K562 (cell line): ENCODE results near the gene CD68. TPM values are rescaled to one million over a fixed set of nuclear protein-coding genes. Genes with fewer than 3 reads are reported as not detected.

Experiments
- ATAC-seq: fragments of 200-7000 bp; cut with Tn5 transposase; 3 replicates; pipeline ENCODE4 v1.9.1; 2020; ENCODE audit warnings: moderate library complexity
- BruUV-seq: library from RNA; stranded (reverse); fragments of 400-500 nt; replicated peaks from 2 replicates; lab custom pipeline; 2021; lab: Mats Ljungman, UMichigan
- CTCF ChIA-PET: fragments of 300-600 bp; formaldehyde crosslinking; extraction: SDS; loops from one replicate; lab custom pipeline; 2021; ENCODE audit warnings: low intra/inter-chr PET ratio; lab: Yijun Ruan, JAX
- POLR2A ChIA-PET: fragments of 300-600, 350-650 bp; sonication (Branson Sonifier 250); formaldehyde crosslinking; extraction: SDS; loops from one replicate; lab custom pipeline; 2021; ENCODE audit warnings: antibody characterized with exemption, inconsistent platforms; lab: Yijun Ruan, JAX
- DNase-seq, 4 experiments: peaks; one replicate each; pipeline versions ENCODE4 v3.0.0 to v3.0.0-alpha.2; 2011 to 2018; ENCODE audit warnings: low spot score in 3 of 4, mixed read lengths in 3 of 4; ENCODE audit errors: extremely low read depth in 1 of 4
- FAIRE-seq: peaks from 2 replicates; lab custom pipeline; 2011; peaks lifted over from hg19 to GRCh38; lab: Jason Lieb, UNC
- H2AFZ ChIP-seq: 2 replicates; pipeline ENCODE4 v1.6.0; 2011; ENCODE audit warnings: low read depth, low read length, control low read depth, inconsistent platforms
- H3K27ac ChIP-seq: fragments of 200-600 bp; 3 replicates; pipeline ENCODE4 v1.8.0; 2011; ENCODE audit warnings: low read depth, mild to moderate bottlenecking, control low read depth, inconsistent platforms, low read length, moderate library complexity, mixed read lengths; ENCODE audit errors: extremely low read depth
- H3K27me3 ChIP-seq, 2 experiments: fragments of 300-600 bp in 1 of 2; 2 replicates in 1 of 2; 3 replicates in 1 of 2; pipeline versions ENCODE4 v1.6.0 to v1.8.0; 2011; ENCODE audit warnings: inconsistent platforms in 2 of 2, low read length in 2 of 2, mild to moderate bottlenecking in 1 of 2, mixed read lengths in 1 of 2, moderate library complexity in 1 of 2; ENCODE audit not compliant: control insufficient read depth in 2 of 2, insufficient read depth in 2 of 2
- H3K36me3 ChIP-seq: fragments of 300-600 bp; 3 replicates; pipeline ENCODE4 v1.8.0; 2011; ENCODE audit warnings: mild to moderate bottlenecking, low read length, inconsistent platforms; ENCODE audit not compliant: control insufficient read depth, insufficient read depth
- H3K4me1 ChIP-seq, 2 experiments: fragments of 200-600 bp in 1 of 2; replicated peaks in 1 of 2; 2 replicates in 1 of 2; 3 replicates in 1 of 2; pipeline versions ENCODE4 v1.5.1 to v1.8.0; 2011; ENCODE audit warnings: inconsistent platforms in 2 of 2, low read length in 2 of 2, mild to moderate bottlenecking in 1 of 2, mixed read lengths in 1 of 2, moderate library complexity in 1 of 2; ENCODE audit not compliant: control insufficient read depth in 2 of 2, insufficient read depth in 2 of 2
- H3K4me2 ChIP-seq: 2 replicates; pipeline ENCODE4 v1.6.1; 2011; ENCODE audit warnings: low read length, control low read depth, inconsistent platforms, mixed read lengths; ENCODE audit not compliant: insufficient read depth
- H3K4me3 ChIP-seq: fragments of 200-600 bp; sonication (generic), shearing (Covaris generic); 2 replicates; pipeline ENCODE4 v1.5.1; 2016; ENCODE audit warnings: control low read depth, inconsistent platforms
- H3K79me2 ChIP-seq: fragments of 200-600 bp; 3 replicates; pipeline ENCODE4 v1.8.0; 2011; ENCODE audit warnings: low read length, inconsistent platforms; ENCODE audit not compliant: control insufficient read depth, insufficient read depth
- H3K9ac ChIP-seq, 2 experiments: 2 replicates each; pipeline versions ENCODE4 v1.6.0 to v1.6.1; 2011; ENCODE audit warnings: low read depth in 2 of 2, low read length in 2 of 2, control low read depth in 1 of 2, inconsistent platforms in 1 of 2, mild to moderate bottlenecking in 1 of 2, mixed read lengths in 1 of 2; ENCODE audit not compliant: insufficient read depth in 1 of 2
- H3K9me1 ChIP-seq: one replicate; pipeline ENCODE4 v1.6.0; 2011; ENCODE audit warnings: inconsistent platforms, mild to moderate bottlenecking, low read length, moderate library complexity; ENCODE audit not compliant: control insufficient read depth, insufficient read depth
- H3K9me3 ChIP-seq: replicated peaks from 2 replicates; pipeline ENCODE4 v1.5.1; 2011; ENCODE audit warnings: low read depth, low read length, inconsistent platforms; ENCODE audit not compliant: control insufficient read depth, insufficient read depth
- H4K20me1 ChIP-seq: replicated peaks from 2 replicates; pipeline ENCODE4 v1.6.1; 2011; ENCODE audit warnings: low read length, inconsistent platforms, mixed read lengths; ENCODE audit not compliant: control insufficient read depth, insufficient read depth
- CEBPZ ChIP-seq: fragments of 150-350 bp; IDR thresholded peaks from 2 replicates; pipeline ENCODE4 v1.6.1; 2014; ENCODE audit warnings: low read depth, mild to moderate bottlenecking, low read length, borderline replicate concordance
- MAFF ChIP-seq: IDR thresholded peaks from 2 replicates; pipeline ENCODE4 v1.6.1; 2012; ENCODE audit warnings: low read length, improper control_type of control experiment
- MLLT1 ChIP-seq, 2 experiments: fragments of 450-650 bp; IDR thresholded peaks; 2 replicates each; pipeline ENCODE4 v1.6.1; 2016
- SIN3A ChIP-seq, 2 experiments: fragments of 150-350 bp in 1 of 2; IDR thresholded peaks; 2 replicates each; pipeline ENCODE4 v1.6.1; 2011 to 2016; ENCODE audit warnings: borderline replicate concordance in 2 of 2, low read depth in 2 of 2, low read length in 2 of 2, mild to moderate bottlenecking in 2 of 2, moderate library complexity in 2 of 2; ENCODE audit not compliant: control insufficient read depth in 1 of 2
- SRSF7 ChIP-seq: fragments of 200-400 bp; formaldehyde crosslinking; optimal IDR thresholded peaks from 2 replicates; pipeline ENCODE3; 2017; ENCODE audit warnings: mild to moderate bottlenecking, low read depth, low read length
- STAT5A ChIP-seq: IDR thresholded peaks from 2 replicates; pipeline ENCODE4 v1.6.1; 2012; ENCODE audit warnings: low read length, inconsistent platforms, borderline replicate concordance
- ZNF311 ChIP-seq: fragments of 250-450 bp; sonication (Bioruptor Pico); IDR thresholded peaks from 2 replicates; pipeline ENCODE4 v1.4.0; 2020; ENCODE audit warnings: mild to moderate bottlenecking, moderate library complexity
- ZNF316 ChIP-seq: fragments of 450-650 bp; IDR thresholded peaks from 2 replicates; pipeline ENCODE4 v1.6.1; 2016
- WGBS: fragments of 100-300 bp; shearing (Covaris generic); methylation state at CpG from one replicate; pipeline ENCODE4 v1.1.6; 2016; ENCODE audit warnings: low coverage, mixed read lengths; ENCODE audit not compliant: insufficient coverage; ENCODE audit errors: missing lambda C conversion rate; 5-methylcytosine and 5-hydroxymethylcytosine counted together
- in situ Hi-C: fragments of 300-500 bp; cut with MboI; formaldehyde crosslinking; loops from 4 replicates; pipeline ENCODE4 v1.15.0; 2018; ENCODE audit warnings: inconsistent platforms, mixed read lengths
- intact Hi-C: fragments of 100-400 bp; cut with micrococcal nuclease; formaldehyde crosslinking; loops from 2 replicates; pipeline ENCODE4 v1.14.2; 2022
- polyA plus RNA-seq, 8 experiments: library from polyadenylated mRNA; depleted of rRNA in 4 of 8; stranded (reverse) in 5 of 8; unstranded in 3 of 8; fragments of >200 nt; fragmentation: Nextera tagmentation in 2 of 8; fragmentation: Illumina TruSeq in 1 of 8; extraction: Ambion mirVana in 2 of 8; extraction: Trizol in 1 of 8; gene quantifications; 2 replicates each; pipeline versions ENCODE4 v1.2.1 to v1.2.3, GENCODE V29; 2011 to 2014; ENCODE audit warnings: inconsistent platforms in 1 of 8, missing spikeins in 1 of 8
- total RNA-seq, 7 experiments: library from RNA; depleted of rRNA in 6 of 7; stranded (reverse); fragments of >200 nt in 6 of 7; fragmentation: Illumina TruSeq in 2 of 7; extraction: Trizol in 2 of 7; gene quantifications; 2 replicates each; pipeline versions ENCODE4 v1.2.1 to v1.2.3, GENCODE V29; 2011 to 2021; ENCODE audit warnings: low replicate concordance in 1 of 7

Gene CD68
- total and polyA plus RNA-seq, 9 of the 15 experiments (the other 6 are each of a cell fraction or from before 2014, with no cell fraction given), result 28.2 to 89.8 (median 37.7) TPM

DNA sequence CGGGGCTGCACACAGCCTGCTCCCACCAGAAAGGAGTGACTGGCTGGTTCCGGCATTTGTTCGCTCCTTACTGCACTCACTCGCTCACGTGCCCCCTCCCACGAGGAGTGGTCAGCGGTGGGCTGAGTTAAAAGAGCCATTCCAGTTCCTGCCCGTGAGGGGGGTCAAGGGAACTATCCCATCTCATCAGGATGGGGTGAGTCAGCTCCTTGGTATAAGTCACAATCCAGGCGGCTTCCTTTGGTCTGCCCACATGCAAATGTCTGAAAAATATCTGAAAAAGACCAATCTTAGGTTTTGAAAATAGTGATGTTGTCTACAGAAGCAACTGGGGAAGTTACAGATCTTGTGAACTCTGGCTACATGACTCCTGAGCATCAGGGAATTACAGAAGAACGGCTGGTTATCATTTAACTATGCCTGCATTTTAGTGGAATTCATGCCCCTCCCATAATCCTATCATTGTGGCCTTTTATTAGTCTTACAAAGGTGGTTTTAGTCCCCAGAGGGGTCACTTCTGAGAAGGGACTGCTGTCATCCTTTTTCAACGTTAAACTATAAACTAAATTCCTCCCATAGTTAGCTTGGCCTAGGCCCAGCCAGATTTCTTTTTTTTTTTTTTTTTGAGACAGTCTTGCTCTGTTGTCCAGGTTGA lies 40.4 kb upstream of the CD68 start:
- no peaks in the 10 kb centered on the region for H3K79me2 ChIP-seq
- POLR2A ChIA-PET, result no interaction called here
- DNase-seq (peak in 1 of 4 experiments; percentile 1), FAIRE-seq (no peak)
- H3K27me3 ChIP-seq, result no peaks in the 10 kb centered on the region
- BruUV-seq, result no TSS peak
- CTCF ChIA-PET, result no interaction called here
- no peak overlapping the region for H3K4me3 ChIP-seq
- no peak overlapping the region for H3K4me2 ChIP-seq
- H4K20me1 ChIP-seq, result no peaks in the 10 kb centered on the region
- intact Hi-C loops, result no loop called here
- H3K36me3 ChIP-seq, result no peaks in the 10 kb centered on the region
- H3K27ac ChIP-seq, result no peak overlapping the region
- TF ChIP-seq STAT5A, result no peak
- no peak for TF ChIP-seq SRSF7
- no peak for TF ChIP-seq CEBPZ
- no peak for TF ChIP-seq SIN3A (IDR thresholded peaks at IDR 0.05; ENCODE audit: borderline replicate concordance in 2 of 2, control insufficient read depth in 1 of 2, low read depth in 2 of 2, low read length in 2 of 2)
- no peak for TF ChIP-seq ZNF316
- TF ChIP-seq ZNF311 (CRISPR knock-in tag), result no peak
- TF ChIP-seq MAFF, result no peak
- no peak for TF ChIP-seq MLLT1 (IDR thresholded peaks at IDR 0.05)
- TF ChIP-seq, all 486 proteins: peak for 0
- H3K9ac ChIP-seq, result no peak overlapping the region
- H3K4me1 ChIP-seq, result no peaks in the 10 kb centered on the region; a peak in 2 of 5 replicates
- in situ Hi-C loops, result no loop called here
- no peaks in the 10 kb centered on the region for H3K9me1 ChIP-seq
- 24% methylated on average over 9 of the region's 11 CpGs for WGBS
- no peak overlapping the region for H2AFZ ChIP-seq
- no peaks in the 10 kb centered on the region; the same call in 1 of the 2 replicates for H3K9me3 ChIP-seq
- ATAC-seq, result no peak
